Stimulated activated CD4-positive, alpha-beta T cell treated with anti-CD3 and anti-CD28 coated beads, Interleukin-1b, Interleukin-23, amount 100 ng/mL, for 1 hour (primary cell): Measurements from ENCODE around the gene OTOP1.
"Not testable (repeated sequence)": the region's sequence is repeated elsewhere in the genome, so short reads cannot be mapped to it uniquely, and the experiment has no call there.

ENCODE experiments used
- DNase-seq, 2 donors: peaks; one replicate each; pipeline ENCODE4 v3.0.0-alpha.2; 2020; ENCODE audit warnings: low read depth in 2 of 2

OTOP1 gene

GRCh38 chr4:4226606-4227438, at the start of gene OTOP1:
OTOP1 (minus strand) TSS chr4:4226929; CDS start chr4:4226864, 65 bp downstream.
- DNase-seq: no peak

- DNase-seq: no peak
Observed at GRCh38 chr4:4274226-4274625, 47.5 kb upstream of the OTOP1 start.

- DNase-seq: no peak
Observed at GRCh38 chr4:4271912-4272311, 45.2 kb upstream of the OTOP1 start.

- DNase-seq: no peak
Observed at GRCh38 chr4:4270529-4270928, 43.8 kb upstream of the OTOP1 start.

- DNase-seq: no peak
Observed at GRCh38 chr4:4269856-4270255, 43.1 kb upstream of the OTOP1 start.

GRCh38 chr4:4269331-4269731, 42.6 kb upstream of the OTOP1 start:
- no peak for DNase-seq

GRCh38 chr4:4268776-4269175, 42.0 kb upstream of the OTOP1 start:
- no peak for DNase-seq

- no peak for DNase-seq
Observed at GRCh38 chr4:4267981-4268380, 41.3 kb upstream of the OTOP1 start.

- no peak for DNase-seq
Observed at GRCh38 chr4:4260185-4260751, 33.5 kb upstream of the OTOP1 start.

GRCh38 chr4:4259484-4260100, 32.9 kb upstream of the OTOP1 start:
- no peak for DNase-seq

- not testable (repeated sequence) for DNase-seq
Observed at GRCh38 chr4:4257705-4258104, 31.0 kb upstream of the OTOP1 start.

- DNase-seq: no peak
Observed at GRCh38 chr4:4256799-4257198, 30.1 kb upstream of the OTOP1 start.

- no peak for DNase-seq
Observed at GRCh38 chr4:4254666-4255065, 27.9 kb upstream of the OTOP1 start.

GRCh38 chr4:4254199-4254598, 27.5 kb upstream of the OTOP1 start:
- DNase-seq: no peak

- DNase-seq: no peak
Observed at GRCh38 chr4:4249866-4250265, 23.1 kb upstream of the OTOP1 start.

GRCh38 chr4:4249342-4249741, 22.6 kb upstream of the OTOP1 start:
- DNase-seq: not testable (repeated sequence)

GRCh38 chr4:4248885-4249203, 22.1 kb upstream of the OTOP1 start:
- DNase-seq: no peak

GRCh38 chr4:4248029-4248884, 21.5 kb upstream of the OTOP1 start, which contains the start of gene TMEM128:
TMEM128 (minus strand) TSS chr4:4248223; CDS start chr4:4248202, 21 bp downstream.
- peak; percentile 64 to 87 for DNase-seq

- no peak for DNase-seq
Observed at GRCh38 chr4:4247696-4248028, 20.9 kb upstream of the OTOP1 start.

- DNase-seq: no peak
Observed at GRCh38 chr4:4245172-4245571, 18.4 kb upstream of the OTOP1 start.

- not testable (repeated sequence) for DNase-seq
Observed at GRCh38 chr4:4239551-4239950, 12.8 kb upstream of the OTOP1 start.

- DNase-seq: no peak
Observed at GRCh38 chr4:4233610-4234009, 6.9 kb upstream of the OTOP1 start.
